Measurements from ENCODE around the gene HIVEP2. TPM values are rescaled to one million over a fixed set of nuclear protein-coding genes. Genes with fewer than 3 reads are reported as not detected.

HIVEP2 gene
- total RNA-seq, 4 donors from 2014 or later = 17.2 to 49.4 (median 21.6) TPM

DNA sequence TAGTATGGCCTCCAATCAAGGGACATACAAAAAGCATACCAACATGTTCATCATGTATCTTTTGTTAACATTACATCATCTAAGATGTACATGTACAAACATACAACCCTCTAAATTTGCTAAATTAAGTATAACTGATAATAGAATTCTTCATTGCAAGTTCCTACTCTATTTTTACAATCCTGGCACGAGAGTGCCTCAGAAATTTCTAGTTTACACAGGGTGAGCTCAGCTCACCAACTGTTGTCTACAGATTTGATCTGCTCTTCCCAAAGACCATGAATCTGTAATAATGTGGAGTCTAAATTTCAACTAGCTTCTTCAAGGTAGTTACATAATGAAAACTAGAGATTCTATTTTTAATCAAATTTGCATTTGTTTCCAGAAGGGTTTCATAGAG lies 179.7 kb downstream of the HIVEP2 start:
- TF ChIP-seq POLR2A (IDR thresholded peaks at IDR 0.05) (no peak), CTCF (IDR thresholded peaks at IDR 0.05) (no peak)
- DNase-seq (ENCODE audit: low spot score in 2 of 2) = no peak
- intact Hi-C loops (cut with DNase I; ENCODE audit: low total_unique reads) = no loop called here
- H3K4me3 ChIP-seq (ENCODE audit: low read depth, poor library complexity, severe bottlenecking) = no peak overlapping the region
- 85 to 88% methylated on average over 1 of the region's 1 CpG for WGBS, 2 donors

- no peak for TF ChIP-seq CTCF (IDR thresholded peaks at IDR 0.05)
Observed at GRCh38 chr6:142764311-142764710, 180.7 kb downstream of the HIVEP2 start.

GRCh38 chr6:142763205-142763604 lies 181.8 kb downstream of the HIVEP2 start:
- DNase-seq (ENCODE audit: low spot score in 2 of 2) = no peak
- WGBS, 2 donors = 66 to 72% methylated on average over 4 of the region's 4 CpGs
- no peak for TF ChIP-seq POLR2A (IDR thresholded peaks at IDR 0.05)
- TF ChIP-seq CTCF (IDR thresholded peaks at IDR 0.05) = no peak
- intact Hi-C loops (cut with DNase I; ENCODE audit: low total_unique reads) = no loop called here
- no peak overlapping the region for H3K4me3 ChIP-seq (ENCODE audit: low read depth, poor library complexity, severe bottlenecking)

More at GRCh38 chr6:142764311-142764710, 180.7 kb downstream of the HIVEP2 start:
- WGBS, 2 donors = 88 to 94% methylated on average over 1 of the region's 1 CpG
- DNase-seq (ENCODE audit: low spot score in 2 of 2) = no peak
- no peak overlapping the region for H3K4me3 ChIP-seq (ENCODE audit: low read depth, poor library complexity, severe bottlenecking)
- intact Hi-C loops (cut with DNase I; ENCODE audit: low total_unique reads) = no loop called here

DNA sequence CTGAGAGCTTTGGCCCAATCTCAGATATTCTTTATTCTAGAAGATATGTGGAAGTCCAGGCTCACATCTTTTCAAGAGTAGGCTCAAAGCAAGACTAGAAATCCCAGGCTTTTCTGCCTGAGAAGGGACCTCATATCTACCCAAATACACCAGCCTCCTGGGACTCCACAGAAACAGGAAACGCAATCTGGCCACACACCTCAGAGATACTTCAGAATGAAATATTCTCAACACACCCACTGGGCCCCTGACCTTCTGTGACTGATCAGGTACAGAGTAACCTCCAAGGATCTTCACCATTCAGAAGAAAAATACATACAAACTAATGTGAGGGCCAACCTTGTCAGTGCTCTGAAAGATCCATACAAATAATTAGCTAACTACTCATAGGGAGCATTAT lies 183.2 kb downstream of the HIVEP2 start:
- 86 to 93% methylated on average over 1 of the region's 1 CpG for WGBS, 2 donors
- TF ChIP-seq POLR2A (IDR thresholded peaks at IDR 0.05) (no peak), CTCF (IDR thresholded peaks at IDR 0.05) (no peak)
- no peak for DNase-seq (ENCODE audit: low spot score in 2 of 2)
- no peak overlapping the region for H3K4me3 ChIP-seq (ENCODE audit: low read depth, poor library complexity, severe bottlenecking)
- intact Hi-C loops (cut with DNase I; ENCODE audit: low total_unique reads) = no loop called here

DNA sequence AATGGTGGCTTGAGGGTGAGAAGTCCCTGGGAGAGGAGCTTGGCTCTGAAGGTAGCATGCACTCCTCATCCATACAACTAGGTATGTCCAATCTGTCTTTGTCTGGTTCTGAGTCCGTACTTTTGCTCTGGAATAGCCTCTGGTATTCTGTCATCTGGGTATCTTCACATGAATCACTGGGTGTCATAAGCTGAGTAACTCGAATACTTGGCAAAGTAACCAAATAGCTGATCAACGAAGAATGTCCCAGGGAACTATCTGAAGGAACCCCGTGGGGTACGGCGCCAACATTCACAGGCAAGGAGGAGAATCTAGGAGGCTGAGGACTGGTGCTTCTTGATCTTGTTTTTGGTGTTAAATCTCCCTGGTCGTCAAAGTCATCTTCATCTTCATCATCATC lies 184.8 kb downstream of the HIVEP2 start:
- DNase-seq (ENCODE audit: low spot score in 2 of 2) = no peak
- TF ChIP-seq CTCF (IDR thresholded peaks at IDR 0.05) (no peak), POLR2A (IDR thresholded peaks at IDR 0.05) (no peak)
- H3K4me3 ChIP-seq (ENCODE audit: low read depth, poor library complexity, severe bottlenecking) = no peak overlapping the region
- intact Hi-C loops (cut with DNase I; ENCODE audit: low total_unique reads) = no loop called here
- WGBS, 2 donors = 78 to 87% methylated on average over 7 of the region's 7 CpGs

GRCh38 chr6:142758629-142759025 lies 186.3 kb downstream of the HIVEP2 start:
- DNase-seq (ENCODE audit: low spot score in 2 of 2) = no peak
- 95 to 97% methylated on average over 4 of the region's 4 CpGs for WGBS, 2 donors
- TF ChIP-seq POLR2A (IDR thresholded peaks at IDR 0.05) = no peak
- no peak for TF ChIP-seq CTCF (IDR thresholded peaks at IDR 0.05)
- H3K4me3 ChIP-seq (ENCODE audit: low read depth, poor library complexity, severe bottlenecking) = no peak overlapping the region
- intact Hi-C loops (cut with DNase I; ENCODE audit: low total_unique reads) = no loop called here

Measured in lower leg skin (tissue), 4 donors.